Measurements from ENCODE around the gene ZNF432.
"Not testable (repeated sequence)": the region's sequence is repeated elsewhere in the genome, so short reads cannot be mapped to it uniquely, and the experiment has no call there.

The ZNF432 gene

GRCh38 chr19:52048555-52049501, at the start of gene ZNF432:
Gene ZNF432 (minus strand): TSS chr19:52048838. CDS start chr19:52046868, 1,970 bp downstream.
- DNase-seq (ENCODE audit: low read depth), result peak; percentile 66

GRCh38 chr19:52096416-52096815, 47.8 kb upstream of the ZNF432 start:
- not testable (repeated sequence) for DNase-seq (ENCODE audit: low read depth)

GRCh38 chr19:52095172-52096014, 46.8 kb upstream of the ZNF432 start, which contains the start of gene ZNF841:
Gene ZNF841 (minus strand): TSS chr19:52095765. CDS start chr19:52084801, 10,964 bp downstream.
- peak; percentile 81 for DNase-seq (ENCODE audit: low read depth)

- no peak for DNase-seq (ENCODE audit: low read depth)
These were observed 46.0 kb upstream of the ZNF432 start for GRCh38 chr19:52094526-52095130.

- DNase-seq (ENCODE audit: low read depth), result no peak
These were observed 37.8 kb upstream of the ZNF432 start for GRCh38 chr19:52086481-52086880.

GRCh38 chr19:52070496-52070895, 21.9 kb upstream of the ZNF432 start:
- DNase-seq (ENCODE audit: low read depth), result no peak

DNA sequence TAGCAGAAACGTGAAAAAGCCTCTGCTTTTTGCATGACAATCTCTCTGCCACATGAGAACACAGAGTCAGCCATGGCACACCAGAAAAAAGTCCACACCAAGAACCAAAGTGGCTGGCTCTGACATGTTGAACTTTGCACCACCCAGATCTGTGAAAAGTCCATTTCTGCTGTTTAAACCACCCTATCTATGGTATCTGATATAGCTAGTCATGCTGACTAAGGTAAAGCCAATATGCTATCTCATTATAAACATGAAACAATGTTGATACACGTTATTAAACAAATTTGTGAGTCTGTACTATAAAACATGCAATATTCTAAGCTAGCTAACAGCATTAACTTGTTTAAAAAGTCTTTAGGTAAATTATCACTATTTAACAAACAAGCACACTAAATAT, 21.0 kb upstream of the ZNF432 start:
- DNase-seq (ENCODE audit: low read depth), result no peak

- DNase-seq (ENCODE audit: low read depth), result no peak
These were observed 17.7 kb upstream of the ZNF432 start for GRCh38 chr19:52066258-52066863.

DNA sequence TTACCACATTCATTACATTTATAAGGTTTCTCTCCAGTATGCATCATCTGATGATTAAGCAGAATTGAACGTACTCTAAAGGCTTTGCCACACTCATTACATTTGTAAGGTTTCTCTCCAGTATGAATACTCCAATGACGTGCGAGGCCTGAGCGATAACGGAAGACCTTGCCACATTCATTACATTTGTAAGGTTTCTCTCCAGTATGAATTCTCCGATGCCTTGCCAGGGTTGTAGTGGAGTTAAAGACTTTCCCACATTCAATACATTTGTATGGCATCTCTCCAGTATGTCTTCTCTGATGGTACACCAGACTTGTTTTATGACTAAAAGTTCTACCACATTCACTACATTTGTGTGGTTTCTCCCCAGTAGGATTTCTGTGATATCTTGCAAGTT, 16.8 kb upstream of the ZNF432 start:
- no peak for DNase-seq (ENCODE audit: low read depth)

DNA sequence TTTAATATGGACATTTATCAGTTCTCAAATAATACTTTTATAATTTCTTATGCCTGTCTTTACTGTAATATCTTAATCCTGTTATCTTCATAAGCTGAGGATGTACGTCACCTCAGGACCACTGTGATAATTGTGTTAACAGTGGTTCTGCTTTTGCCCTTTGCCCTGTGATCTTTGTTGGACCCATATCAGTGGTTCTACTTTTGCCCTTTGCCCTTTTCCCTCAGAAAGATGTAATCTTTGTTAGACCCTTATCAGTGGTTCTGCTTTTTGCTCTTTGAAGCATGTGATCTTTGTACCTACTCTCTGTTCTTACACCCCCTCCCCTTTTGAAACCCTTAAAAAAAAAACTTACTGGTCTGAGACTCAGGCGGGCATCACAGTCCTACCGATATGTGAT, 7.8 kb upstream of the ZNF432 start:
- DNase-seq (ENCODE audit: low read depth), result not testable (repeated sequence)

- DNase-seq (ENCODE audit: low read depth), result not testable (repeated sequence)
These were observed 3.1 kb upstream of the ZNF432 start for GRCh38 chr19:52051736-52052135.

DNA sequence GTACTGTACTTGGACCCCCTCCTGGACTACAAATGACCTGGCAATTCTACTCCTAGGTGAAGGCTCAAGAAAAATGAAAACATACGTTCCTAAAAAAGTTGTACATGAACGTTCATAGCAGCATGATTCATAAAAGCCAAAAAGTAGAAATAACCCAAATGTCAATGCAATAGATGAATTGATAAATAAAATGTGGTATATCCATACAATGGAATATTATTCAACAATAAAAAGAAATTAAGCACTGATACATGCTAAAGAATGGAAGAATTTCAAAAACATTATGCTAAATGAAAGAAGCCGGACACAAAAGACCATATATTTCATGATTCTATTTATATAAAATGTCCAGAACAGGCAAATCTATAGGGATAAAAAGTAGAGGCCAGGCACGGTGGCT, 9.5 kb downstream of the ZNF432 start:
- no peak for DNase-seq (ENCODE audit: low read depth)

GRCh38 chr19:52034051-52034728, 14.4 kb downstream of the ZNF432 start:
- DNase-seq (ENCODE audit: low read depth), result no peak

DNA sequence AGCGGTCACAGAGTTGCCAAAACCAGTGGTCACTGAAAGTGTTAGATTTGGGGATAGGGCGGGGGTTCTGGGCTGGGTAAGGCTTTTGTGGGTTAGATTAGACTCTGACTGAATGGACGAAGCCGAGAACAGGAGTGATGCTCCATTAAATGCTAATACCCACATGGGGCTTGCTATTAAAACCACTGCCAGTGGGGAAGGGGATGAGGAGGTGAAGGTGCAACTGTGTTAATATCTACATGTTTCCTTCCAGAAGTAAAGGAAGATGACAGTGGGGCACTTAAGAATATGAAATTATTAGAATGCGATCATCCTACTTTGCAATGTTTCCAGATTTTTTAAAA, 19.9 kb downstream of the ZNF432 start:
- DNase-seq (ENCODE audit: low read depth), result no peak

DNA sequence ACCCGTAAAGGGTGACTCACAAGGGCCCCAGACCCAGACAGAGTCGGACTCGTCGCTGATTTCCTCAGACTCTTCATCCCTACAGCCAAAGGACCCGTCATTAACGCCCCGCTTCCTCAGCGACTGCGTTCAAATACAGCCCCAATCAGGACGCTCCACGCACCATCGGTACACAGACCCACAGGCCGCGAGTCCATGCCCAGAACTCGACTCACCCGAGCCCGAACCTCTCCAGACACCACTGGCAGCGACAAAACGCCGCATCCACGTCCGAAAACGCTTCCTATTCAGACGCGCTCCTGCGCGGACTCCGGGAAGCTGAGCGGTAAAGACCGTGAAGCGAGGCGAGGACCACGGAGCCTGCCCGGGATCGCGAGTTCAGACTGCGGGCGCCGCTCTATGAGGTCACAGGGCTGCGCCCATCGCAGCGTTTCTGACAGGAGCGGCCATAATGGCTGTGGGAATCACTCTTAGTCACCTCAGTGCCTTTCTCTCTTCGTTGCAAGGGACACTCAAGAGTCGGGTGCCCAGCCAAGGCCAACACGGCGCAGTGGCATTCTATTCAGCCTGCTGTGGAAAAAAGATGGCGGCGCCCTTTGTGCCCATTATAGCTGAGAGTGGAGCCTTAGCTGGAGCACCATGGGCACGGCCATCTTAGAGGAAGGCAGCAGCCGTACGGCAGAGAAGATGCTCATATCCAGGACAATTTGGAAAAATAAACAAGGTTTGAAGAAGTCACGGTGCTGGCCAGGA, 20.4 kb downstream of the ZNF432 start, which contains the start of gene ZNF614:
TSS of gene ZNF614 (minus strand) at position 353 of the 753 bp plus-strand sequence. CDS start 2,634 bp downstream, outside the sequence.
- DNase-seq (ENCODE audit: low read depth), result peak; percentile 76

DNA sequence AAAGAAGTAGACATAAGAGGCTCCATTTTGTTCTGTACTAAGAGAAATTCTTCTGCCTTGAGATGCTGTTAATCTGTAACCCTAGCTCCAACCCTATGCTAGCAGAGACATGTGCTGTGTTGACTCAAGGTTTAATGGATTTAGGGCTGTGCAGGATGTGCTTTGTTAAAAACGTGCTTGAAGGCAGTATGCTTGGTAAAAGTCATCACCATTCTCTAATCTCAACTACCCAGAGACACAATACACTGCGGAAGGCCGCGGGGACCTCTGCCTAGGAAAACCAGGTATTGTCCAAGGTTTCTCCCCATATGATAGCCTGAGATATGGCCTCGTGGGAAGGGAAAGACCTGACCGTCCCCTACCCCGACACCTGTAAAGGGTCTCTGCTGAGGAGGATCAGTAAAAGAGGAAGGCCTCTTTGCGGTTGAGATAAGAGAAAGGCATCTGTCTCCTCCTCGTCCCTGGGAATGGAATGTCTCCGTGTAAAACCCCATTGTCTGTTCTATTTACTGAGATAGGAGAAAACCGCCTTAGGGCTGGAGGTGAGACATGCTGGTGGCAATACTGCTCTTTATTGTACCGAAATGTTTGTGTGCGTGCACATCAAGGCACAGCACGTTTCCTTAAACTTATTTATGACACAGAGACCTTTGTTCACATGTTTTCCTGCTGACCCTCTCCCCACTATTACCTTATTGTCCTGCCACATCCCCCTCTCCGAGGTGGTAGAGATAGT, 22.2 kb downstream of the ZNF432 start:
- DNase-seq (ENCODE audit: low read depth), result not testable (repeated sequence)

DNA sequence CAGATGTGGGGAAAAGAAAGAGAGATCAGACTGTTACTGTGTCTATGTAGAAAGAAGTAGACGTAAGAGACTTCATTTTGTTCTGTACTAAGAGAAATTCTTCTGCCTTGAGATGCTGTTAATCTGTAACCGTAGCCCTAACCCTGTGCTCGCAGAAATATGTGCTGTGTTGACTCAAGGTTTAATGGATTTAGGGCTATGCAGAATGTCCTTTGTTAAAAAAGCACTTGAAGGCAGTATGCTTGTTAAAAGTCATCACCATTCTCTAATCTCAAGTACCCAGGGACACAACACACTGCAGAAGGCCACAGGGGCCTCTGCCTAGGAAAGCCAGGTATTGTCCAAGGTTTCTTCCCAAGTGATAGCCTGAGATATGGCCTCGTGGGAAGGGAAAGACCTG, 24.2 kb downstream of the ZNF432 start:
- not testable (repeated sequence) for DNase-seq (ENCODE audit: low read depth)

DNA sequence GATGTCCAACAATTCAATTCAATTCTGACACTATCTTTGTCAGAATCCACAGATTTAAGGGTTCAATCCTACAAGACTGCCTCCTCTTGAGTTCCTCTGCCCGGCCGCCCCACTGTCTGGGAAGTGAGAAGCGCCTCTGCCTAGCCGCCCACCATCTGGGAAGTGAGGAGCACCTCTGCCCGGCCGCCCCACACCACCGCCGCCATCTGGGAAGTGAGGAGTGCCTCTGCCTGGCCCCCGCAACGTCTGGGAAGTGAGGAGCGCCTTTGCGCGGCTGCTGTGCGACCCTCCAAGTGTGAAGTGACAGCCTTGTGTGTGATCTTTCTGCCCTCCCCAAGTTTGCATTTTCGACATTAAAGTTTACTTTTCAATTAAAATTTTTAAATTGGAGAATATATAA, 26.4 kb downstream of the ZNF432 start:
- no peak for DNase-seq (ENCODE audit: low read depth)

DNA sequence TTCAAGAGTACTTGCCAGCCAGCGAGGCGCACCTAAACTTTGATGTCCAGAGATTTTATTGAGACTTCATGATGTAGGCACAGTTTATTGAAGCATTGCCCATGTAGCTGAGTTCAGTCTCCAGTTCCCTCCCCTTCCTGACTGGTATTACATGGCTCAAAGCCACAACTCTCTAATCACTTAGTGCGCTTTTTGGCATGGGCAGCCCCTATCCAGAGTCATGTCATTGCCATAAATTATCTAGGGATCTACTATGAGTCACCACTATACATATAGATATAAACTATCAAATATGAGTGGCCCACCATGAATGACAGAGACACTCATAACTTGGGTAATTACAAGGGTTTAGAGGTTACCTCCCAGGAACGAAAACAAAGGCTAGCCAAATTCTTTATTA, 28.1 kb downstream of the ZNF432 start:
- DNase-seq (ENCODE audit: low read depth), result no peak

GRCh38 chr19:52010674-52011073, 38.0 kb downstream of the ZNF432 start:
- no peak for DNase-seq (ENCODE audit: low read depth)

Measured in stimulated activated CD8-positive, alpha-beta memory T cell treated with anti-CD3 and anti-CD28 coated beads, Interleukin-4, amount 100 ng/mL, for 24 hours (primary cell).